GM12878 (cell line): ENCODE data around the gene ITGB1BP2.
"Not testable (repeated sequence)": the region's sequence is repeated elsewhere in the genome, so short reads cannot be mapped to it uniquely, and the experiment has no call there.

Experiments
- CREB1 ChIP-seq: IDR thresholded peaks from 2 replicates; pipeline ENCODE4 v1.6.1; 2012; ENCODE audit warnings: low read depth, mild to moderate bottlenecking, inconsistent platforms
- EP300 ChIP-seq, 2 experiments: fragments of 150-350 bp in 1 of 2; IDR thresholded peaks; 2 replicates each; pipeline ENCODE4 v1.6.1; 2011 to 2012; ENCODE audit warnings: low read depth in 2 of 2, low read length in 2 of 2, borderline replicate concordance in 1 of 2, improper control_type of control experiment in 1 of 2, inconsistent platforms in 1 of 2; ENCODE audit not compliant: control insufficient read depth in 1 of 2
- FOS ChIP-seq: IDR thresholded peaks from 3 replicates; pipeline ENCODE4 v1.6.1; 2011; ENCODE audit warnings: borderline replicate concordance; ENCODE audit not compliant: insufficient read length; ENCODE audit errors: extremely low read depth
- RFX5 ChIP-seq: IDR thresholded peaks from 2 replicates; pipeline ENCODE4 v1.6.1; 2011; ENCODE audit warnings: low read depth, low read length, improper control_type of control experiment
- SIN3A ChIP-seq: IDR thresholded peaks from 2 replicates; pipeline ENCODE4 v1.6.1; 2012; ENCODE audit warnings: low read depth, low read length, improper control_type of control experiment
- TF ChIP-seq, protein P1 (sequence below): fragments of 450-650 bp; IDR thresholded peaks from 2 replicates; pipeline ENCODE4 v1.6.1; 2016; ENCODE audit warnings: mild to moderate bottlenecking
- TF ChIP-seq, protein P2 (sequence below): fragments of 450-650 bp; IDR thresholded peaks from 2 replicates; pipeline ENCODE4 v1.6.1; 2016; ENCODE audit warnings: mild to moderate bottlenecking, moderate library complexity, borderline replicate concordance
- TF ChIP-seq, protein P3 (sequence below): fragments of 450-650 bp; IDR thresholded peaks from 2 replicates; pipeline ENCODE4 v1.6.1; 2017; ENCODE audit warnings: mild to moderate bottlenecking
- TF ChIP-seq, protein P4 (sequence below), 3 experiments: IDR thresholded peaks in 2 of 3; conservative IDR thresholded peaks in 1 of 3; 2 replicates each; pipeline ENCODE4 v1.5.1; 2011; ENCODE audit warnings: low read depth in 3 of 3, low read length in 3 of 3, mild to moderate bottlenecking in 3 of 3, control low read depth in 2 of 3, moderate library complexity in 2 of 3, inconsistent platforms in 1 of 3, mixed read lengths in 1 of 3; ENCODE audit not compliant: control insufficient read depth in 2 of 3, insufficient read depth in 1 of 3; ENCODE audit errors: extremely low read depth in 1 of 3

DNA sequence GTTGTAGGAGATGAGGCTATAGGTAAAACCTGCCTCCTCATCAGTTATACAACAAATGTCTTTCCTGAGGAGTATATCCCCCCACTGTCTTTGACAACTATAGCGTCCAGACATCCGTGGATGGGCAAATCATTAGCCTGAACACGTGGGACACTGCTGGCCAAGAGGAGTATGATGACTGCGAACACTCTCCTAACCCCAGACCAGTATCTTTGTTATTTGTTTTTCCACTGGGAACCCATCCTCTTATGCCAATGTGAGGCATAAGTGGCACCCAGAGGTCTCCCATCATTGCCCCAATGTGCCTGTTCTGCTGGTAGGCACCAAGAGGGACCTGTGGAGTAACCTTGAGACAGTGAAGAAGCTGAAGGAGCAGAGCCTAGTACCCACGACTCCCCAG, 50.9 kb downstream of the ITGB1BP2 start:
- TF ChIP-seq EP300 (IDR thresholded peaks at IDR 0.05; ENCODE audit: borderline replicate concordance in 1 of 2, control insufficient read depth in 1 of 2, low read depth in 2 of 2, low read length in 2 of 2); RFX5; SIN3A; FOS; CREB1: not testable (repeated sequence)
- TF ChIP-seq, protein P1, sequence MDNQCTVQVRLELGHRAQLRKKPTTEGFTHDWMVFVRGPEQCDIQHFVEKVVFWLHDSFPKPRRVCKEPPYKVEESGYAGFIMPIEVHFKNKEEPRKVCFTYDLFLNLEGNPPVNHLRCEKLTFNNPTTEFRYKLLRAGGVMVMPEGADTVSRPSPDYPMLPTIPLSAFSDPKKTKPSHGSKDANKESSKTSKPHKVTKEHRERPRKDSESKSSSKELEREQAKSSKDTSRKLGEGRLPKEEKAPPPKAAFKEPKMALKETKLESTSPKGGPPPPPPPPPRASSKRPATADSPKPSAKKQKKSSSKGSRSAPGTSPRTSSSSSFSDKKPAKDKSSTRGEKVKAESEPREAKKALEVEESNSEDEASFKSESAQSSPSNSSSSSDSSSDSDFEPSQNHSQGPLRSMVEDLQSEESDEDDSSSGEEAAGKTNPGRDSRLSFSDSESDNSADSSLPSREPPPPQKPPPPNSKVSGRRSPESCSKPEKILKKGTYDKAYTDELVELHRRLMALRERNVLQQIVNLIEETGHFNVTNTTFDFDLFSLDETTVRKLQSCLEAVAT: not testable (repeated sequence)
- TF ChIP-seq, protein P2, sequence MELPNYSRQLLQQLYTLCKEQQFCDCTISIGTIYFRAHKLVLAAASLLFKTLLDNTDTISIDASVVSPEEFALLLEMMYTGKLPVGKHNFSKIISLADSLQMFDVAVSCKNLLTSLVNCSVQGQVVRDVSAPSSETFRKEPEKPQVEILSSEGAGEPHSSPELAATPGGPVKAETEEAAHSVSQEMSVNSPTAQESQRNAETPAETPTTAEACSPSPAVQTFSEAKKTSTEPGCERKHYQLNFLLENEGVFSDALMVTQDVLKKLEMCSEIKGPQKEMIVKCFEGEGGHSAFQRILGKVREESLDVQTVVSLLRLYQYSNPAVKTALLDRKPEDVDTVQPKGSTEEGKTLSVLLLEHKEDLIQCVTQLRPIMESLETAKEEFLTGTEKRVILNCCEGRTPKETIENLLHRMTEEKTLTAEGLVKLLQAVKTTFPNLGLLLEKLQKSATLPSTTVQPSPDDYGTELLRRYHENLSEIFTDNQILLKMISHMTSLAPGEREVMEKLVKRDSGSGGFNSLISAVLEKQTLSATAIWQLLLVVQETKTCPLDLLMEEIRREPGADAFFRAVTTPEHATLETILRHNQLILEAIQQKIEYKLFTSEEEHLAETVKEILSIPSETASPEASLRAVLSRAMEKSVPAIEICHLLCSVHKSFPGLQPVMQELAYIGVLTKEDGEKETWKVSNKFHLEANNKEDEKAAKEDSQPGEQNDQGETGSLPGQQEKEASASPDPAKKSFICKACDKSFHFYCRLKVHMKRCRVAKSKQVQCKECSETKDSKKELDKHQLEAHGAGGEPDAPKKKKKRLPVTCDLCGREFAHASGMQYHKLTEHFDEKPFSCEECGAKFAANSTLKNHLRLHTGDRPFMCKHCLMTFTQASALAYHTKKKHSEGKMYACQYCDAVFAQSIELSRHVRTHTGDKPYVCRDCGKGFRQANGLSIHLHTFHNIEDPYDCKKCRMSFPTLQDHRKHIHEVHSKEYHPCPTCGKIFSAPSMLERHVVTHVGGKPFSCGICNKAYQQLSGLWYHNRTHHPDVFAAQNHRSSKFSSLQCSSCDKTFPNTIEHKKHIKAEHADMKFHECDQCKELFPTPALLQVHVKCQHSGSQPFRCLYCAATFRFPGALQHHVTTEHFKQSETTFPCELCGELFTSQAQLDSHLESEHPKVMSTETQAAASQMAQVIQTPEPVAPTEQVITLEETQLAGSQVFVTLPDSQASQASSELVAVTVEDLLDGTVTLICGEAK: not testable (repeated sequence)
- TF ChIP-seq, protein P3, sequence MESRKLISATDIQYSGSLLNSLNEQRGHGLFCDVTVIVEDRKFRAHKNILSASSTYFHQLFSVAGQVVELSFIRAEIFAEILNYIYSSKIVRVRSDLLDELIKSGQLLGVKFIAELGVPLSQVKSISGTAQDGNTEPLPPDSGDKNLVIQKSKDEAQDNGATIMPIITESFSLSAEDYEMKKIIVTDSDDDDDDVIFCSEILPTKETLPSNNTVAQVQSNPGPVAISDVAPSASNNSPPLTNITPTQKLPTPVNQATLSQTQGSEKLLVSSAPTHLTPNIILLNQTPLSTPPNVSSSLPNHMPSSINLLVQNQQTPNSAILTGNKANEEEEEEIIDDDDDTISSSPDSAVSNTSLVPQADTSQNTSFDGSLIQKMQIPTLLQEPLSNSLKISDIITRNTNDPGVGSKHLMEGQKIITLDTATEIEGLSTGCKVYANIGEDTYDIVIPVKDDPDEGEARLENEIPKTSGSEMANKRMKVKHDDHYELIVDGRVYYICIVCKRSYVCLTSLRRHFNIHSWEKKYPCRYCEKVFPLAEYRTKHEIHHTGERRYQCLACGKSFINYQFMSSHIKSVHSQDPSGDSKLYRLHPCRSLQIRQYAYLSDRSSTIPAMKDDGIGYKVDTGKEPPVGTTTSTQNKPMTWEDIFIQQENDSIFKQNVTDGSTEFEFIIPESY: not testable (repeated sequence)
- TF ChIP-seq, protein P4, sequence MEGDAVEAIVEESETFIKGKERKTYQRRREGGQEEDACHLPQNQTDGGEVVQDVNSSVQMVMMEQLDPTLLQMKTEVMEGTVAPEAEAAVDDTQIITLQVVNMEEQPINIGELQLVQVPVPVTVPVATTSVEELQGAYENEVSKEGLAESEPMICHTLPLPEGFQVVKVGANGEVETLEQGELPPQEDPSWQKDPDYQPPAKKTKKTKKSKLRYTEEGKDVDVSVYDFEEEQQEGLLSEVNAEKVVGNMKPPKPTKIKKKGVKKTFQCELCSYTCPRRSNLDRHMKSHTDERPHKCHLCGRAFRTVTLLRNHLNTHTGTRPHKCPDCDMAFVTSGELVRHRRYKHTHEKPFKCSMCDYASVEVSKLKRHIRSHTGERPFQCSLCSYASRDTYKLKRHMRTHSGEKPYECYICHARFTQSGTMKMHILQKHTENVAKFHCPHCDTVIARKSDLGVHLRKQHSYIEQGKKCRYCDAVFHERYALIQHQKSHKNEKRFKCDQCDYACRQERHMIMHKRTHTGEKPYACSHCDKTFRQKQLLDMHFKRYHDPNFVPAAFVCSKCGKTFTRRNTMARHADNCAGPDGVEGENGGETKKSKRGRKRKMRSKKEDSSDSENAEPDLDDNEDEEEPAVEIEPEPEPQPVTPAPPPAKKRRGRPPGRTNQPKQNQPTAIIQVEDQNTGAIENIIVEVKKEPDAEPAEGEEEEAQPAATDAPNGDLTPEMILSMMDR (IDR thresholded peaks at IDR 0.05 in 2 of 3, conservative IDR thresholded peaks at IDR 0.05 in 1 of 3; ENCODE audit: control insufficient read depth in 2 of 3, extremely low read depth in 1 of 3, insufficient read depth in 1 of 3, low read depth in 3 of 3, low read length in 3 of 3): not testable (repeated sequence)
